GM21529 (cell line): ENCODE results near the gene MARVELD3.
"Not testable (repeated sequence)": the region's sequence is repeated elsewhere in the genome, so short reads cannot be mapped to it uniquely, and the experiment has no call there.

Source experiments
- ATAC-seq: cut with Tn5 transposase; IDR thresholded peaks from one replicate; pipeline ENCODE4 v1.9.1; 2021; ENCODE audit not compliant: unreplicated experiment

The MARVELD3 gene, protein sequence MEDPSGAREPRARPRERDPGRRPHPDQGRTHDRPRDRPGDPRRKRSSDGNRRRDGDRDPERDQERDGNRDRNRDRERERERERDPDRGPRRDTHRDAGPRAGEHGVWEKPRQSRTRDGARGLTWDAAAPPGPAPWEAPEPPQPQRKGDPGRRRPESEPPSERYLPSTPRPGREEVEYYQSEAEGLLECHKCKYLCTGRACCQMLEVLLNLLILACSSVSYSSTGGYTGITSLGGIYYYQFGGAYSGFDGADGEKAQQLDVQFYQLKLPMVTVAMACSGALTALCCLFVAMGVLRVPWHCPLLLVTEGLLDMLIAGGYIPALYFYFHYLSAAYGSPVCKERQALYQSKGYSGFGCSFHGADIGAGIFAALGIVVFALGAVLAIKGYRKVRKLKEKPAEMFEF

DNA sequence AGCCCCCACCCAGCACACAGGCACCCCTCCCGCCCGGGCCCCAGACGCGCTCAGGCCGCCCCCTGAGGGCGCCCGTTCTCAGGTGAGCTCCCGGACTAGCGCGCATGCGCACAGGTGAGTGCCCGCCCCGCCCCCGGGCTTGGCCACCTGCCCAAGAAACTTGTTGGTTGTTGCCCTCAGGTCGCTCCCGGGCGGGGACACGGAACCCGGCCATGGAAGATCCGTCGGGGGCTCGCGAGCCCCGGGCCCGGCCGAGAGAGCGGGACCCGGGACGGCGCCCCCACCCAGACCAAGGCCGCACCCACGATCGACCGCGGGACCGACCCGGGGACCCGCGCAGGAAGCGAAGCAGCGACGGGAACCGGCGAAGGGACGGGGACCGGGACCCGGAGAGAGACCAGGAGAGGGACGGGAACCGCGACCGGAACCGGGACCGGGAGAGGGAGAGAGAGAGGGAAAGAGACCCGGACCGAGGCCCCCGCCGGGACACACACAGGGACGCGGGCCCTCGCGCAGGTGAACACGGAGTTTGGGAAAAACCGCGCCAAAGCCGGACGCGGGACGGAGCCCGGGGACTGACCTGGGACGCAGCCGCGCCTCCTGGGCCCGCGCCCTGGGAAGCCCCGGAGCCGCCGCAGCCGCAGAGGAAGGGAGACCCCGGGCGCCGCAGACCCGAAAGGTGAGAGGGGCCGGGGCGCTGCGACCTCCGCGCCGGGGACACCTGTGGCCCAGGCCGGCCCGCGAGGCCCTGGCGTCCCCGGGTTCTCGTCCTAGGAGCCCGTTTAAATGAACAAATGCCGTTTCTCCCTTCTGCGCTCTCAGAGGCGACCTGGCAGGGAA, at the start of gene MARVELD3:
Gene MARVELD3 (plus strand): TSS at position 167 of the 840 bp plus-strand sequence. CDS start 46 bp downstream, at position 213.
- ATAC-seq: no peak

DNA sequence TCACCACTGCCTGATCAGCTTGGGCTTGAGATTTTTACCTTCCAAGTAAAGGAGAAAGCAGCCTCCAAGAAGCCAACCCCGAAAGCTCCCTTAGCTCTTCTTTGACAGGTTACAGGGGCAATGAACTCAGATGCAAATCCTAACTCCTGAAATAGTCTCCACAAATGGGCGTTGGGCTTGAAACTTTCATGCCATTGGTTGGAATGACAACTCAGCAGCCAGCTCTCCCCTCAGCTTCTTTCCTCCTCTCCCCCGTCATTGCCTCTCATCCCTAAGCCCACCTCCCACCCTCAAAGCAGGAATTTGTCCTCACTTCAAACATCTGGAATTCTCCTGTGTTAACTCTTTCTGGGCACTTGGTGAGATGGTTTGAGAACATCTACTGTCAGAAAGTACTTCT, 49.0 kb upstream of the MARVELD3 start, which contains the start of gene TAT:
Gene TAT (minus strand): TSS at position 122 of the 400 bp plus-strand sequence. CDS start 677 bp downstream, outside the sequence.
- ATAC-seq: no peak

DNA sequence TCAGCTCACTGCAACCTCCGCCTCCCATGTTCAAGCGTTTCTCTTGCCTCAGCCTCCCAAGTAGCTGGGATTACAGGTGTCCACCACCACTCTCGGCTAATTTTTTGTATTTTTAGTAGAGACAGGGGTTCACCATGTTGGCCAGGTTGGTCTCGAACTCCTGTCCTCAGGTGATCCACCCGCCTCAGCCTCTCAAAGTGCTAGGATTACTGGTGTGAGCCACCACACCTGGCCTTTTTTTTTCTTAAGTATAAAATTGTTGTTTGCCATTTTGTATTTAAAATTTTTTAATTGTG, 43.5 kb upstream of the MARVELD3 start:
- ATAC-seq: not testable (repeated sequence)

DNA sequence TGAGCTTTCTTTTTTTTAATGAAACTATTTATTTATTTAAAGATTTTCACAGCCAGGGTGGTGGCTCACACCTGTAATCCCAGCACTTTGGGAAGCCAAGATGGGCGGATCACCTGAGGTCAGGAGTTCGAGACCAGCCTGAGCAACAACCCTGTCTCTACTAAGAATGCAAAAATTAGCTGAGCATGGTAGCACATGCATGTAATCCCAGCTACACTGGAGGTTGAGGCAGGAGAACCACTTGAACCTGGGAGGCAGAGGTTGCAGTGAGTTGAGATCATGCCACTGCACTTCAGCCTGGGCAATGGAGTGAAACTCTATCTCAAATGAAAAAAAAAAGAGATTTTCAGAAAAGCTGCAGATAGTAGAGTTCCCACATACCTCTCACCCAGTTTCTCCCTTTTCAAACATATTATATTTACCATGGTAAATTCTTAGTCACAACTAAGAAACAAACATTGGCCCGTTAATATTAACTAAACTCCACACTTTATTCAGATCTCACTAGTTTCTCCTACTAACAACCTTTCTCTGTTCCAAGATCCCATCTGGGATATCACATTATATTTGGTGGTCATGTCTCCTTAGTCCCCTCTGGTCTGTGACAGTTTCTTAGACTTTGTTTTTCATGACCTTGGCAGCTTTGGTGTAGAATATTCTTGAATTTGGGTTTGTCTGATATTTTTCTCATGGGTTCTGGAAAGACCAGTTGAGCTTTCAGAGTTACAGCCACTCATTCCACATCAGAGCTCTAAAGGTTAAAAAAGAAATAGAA, 41.3 kb upstream of the MARVELD3 start:
- no peak for ATAC-seq

DNA sequence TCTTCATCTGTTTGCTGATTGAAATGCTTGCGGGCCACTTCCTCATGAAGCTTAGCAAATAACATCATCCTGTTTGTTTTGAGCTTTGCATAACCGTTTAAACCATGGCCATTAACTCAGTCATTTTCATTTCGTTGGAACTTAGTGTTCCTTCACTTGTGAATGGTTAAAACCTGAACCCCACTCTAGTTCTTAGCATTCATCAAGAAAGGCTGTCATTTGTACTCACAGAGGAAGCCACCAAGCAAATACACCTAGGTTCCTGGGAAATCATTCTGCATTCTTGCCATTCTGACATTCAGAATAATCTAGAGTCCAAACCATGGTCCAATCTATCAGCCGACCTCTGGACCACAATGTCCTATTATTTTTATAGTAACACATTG, 40.7 kb upstream of the MARVELD3 start:
- no peak for ATAC-seq

DNA sequence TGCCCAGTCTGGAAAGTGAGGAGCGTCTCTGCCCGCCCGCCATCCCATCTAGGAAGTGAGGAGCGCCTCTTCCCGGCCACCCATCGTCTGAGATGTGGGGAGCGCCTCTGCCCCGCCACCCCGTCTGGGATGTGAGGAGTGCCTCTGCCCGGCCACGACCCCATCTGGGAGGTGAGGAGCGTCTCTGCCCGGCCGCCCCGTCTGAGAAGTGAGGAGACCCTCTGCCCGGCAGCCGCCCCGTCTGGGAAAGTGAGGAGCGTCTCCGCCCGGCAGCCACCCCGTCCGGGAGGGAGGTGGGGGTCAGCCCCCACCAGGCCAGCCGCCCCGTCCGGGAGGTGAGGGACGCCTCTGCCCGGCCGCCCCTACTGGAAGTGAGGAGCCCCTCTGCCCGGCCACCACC, 36.6 kb upstream of the MARVELD3 start:
- not testable (repeated sequence) for ATAC-seq

DNA sequence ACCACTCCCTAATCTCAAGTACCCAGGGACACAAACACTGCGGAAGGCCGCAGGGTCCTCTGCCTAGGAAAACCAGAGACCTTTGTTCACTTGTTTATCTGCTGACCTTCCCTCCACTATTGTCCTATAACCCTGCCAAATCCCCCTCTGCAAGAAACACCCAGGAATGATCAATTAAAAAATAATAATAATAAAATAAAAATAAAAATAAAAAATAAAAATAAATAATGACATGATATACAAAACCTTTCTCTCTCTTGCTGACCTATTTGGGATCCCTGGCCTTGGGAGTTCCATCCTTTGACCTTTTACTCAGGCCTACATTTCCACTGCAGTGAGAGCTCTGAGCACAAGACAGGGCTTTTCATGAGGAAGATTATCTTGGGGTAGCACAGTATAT, 35.9 kb upstream of the MARVELD3 start:
- ATAC-seq: not testable (repeated sequence)

DNA sequence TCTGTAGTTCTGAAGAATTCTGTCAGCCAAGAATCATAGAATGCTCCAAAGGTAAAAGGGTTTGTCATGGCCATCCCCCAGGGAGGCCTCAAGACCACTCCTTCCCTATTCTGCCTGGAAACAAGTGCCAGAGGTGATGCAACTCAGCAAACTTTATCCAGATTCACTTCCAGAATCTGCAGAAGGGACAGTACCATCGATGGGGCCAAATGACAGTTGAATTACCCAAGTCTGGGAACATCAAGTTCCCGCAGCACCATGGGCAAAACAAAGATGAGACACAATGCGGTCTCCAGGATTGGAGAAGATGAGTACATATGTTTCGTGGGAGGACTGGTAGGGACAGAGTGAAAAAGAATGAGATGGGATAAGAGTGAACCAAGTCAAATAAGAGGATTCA, 35.4 kb upstream of the MARVELD3 start:
- no peak for ATAC-seq

DNA sequence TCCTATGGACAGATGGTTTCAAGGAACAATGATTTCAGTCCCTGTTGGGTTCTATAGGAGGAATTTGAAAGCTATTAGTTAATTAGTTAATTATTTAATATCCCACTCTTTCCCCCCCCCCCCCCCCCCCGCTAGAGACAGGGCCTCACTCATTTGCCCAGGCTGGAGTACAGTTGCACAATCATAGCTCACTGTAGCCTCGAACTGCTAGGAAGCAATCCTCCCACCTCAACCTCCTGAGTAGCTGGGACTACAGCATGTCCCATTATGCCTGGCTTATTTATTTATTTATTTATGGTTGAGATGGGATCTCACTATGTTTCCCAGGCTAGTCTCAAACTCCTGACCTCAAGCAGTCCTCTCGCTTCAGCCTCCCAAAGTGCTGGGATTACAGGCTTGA, 34.1 kb upstream of the MARVELD3 start:
- ATAC-seq: no peak

DNA sequence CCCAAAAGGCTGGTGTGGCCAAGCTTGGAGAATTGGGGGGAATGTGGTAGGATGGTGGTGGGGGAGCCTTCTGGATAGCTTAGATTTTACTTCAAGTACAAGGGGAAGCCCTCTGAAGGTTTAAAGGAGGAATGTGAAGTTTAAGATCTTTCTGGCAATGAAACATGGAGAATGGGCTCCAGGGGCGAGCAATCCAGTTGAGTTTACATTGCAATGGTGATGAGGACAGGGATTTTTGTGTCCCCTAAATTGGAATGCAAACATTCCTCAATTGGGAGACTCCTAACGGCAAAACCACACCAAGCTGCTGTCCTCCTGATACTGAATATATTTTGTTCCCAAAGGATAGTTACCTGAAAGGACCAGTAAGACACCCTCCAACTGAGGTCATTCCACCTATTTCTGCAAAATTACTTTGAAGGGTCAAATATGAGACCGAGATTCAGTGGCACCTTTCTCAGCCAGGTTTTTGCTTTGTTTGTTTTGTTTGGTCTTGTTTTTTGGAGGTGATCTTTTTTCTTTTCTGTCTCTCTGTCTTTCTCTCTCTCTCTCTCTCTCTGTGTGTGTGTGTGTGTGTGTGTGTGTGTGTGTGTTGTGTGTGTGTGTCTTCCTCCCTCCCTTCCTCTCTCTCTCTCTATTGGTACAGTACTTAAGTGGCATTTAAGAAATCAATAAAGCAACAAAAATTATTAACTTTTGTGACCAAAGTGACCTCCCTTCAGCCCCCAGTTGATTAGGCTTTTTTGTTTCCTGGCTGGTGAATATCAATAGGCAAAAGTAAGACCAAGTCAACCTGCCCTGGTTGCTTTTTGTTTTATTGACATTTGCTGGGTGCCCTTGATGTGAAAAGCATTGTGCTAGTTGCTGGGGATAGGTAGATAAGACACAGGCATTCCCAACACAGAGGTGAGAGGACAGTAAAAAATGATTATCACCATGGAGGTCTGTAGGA, 32.7 kb upstream of the MARVELD3 start:
- no peak for ATAC-seq

DNA sequence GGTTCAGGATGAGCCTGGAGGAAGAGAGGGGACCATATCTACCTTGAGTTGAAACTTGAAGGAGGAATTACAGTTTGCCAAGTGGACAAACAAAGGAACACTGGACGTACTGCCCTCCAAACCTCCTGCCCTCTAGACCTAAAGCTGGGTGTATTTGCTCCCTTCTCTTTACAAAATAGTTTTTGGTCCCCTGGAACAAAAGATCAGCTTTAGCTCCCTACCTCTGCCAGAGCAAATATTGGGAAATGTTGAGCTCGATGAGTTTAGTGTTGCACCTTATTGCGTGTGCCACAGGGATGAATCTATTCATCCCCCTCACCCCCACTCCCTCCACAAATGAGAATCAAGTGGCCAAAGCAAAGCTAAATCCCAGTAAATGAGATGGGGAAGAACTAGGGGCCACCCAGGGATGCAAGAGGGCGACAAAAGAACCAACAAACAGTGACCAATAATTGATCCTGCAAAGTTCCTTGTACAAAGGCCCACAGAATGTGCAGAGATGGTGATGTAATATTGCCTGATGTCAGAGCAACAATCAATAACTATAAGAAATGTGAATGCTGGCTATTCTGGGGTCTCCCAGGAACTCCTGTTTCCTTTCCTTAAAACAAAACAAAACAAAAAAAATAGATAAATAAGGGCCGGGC, 31.9 kb upstream of the MARVELD3 start:
- no peak for ATAC-seq

DNA sequence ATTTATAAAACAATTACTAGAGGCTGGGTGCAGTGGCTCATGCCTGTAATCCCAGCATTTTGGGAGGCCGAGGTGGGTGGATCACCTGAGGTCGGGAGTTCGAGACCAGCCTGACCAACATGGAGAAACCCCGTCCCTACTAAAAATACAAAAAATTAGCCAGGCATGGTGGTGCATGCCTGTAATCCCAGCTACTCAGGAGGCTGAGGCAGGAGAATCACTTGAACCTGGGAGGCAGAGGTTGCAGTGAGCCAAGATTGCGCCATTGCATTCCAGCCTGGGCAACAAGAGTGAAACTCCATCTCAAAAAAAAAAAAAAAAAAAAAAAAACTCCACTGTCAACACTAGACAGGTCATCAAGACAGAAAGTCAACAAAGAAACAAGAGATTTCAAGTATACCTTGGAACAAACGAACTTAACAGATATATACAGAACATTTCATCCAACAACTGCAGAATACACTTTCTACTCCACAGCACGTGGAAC, 30.6 kb upstream of the MARVELD3 start:
- not testable (repeated sequence) for ATAC-seq

DNA sequence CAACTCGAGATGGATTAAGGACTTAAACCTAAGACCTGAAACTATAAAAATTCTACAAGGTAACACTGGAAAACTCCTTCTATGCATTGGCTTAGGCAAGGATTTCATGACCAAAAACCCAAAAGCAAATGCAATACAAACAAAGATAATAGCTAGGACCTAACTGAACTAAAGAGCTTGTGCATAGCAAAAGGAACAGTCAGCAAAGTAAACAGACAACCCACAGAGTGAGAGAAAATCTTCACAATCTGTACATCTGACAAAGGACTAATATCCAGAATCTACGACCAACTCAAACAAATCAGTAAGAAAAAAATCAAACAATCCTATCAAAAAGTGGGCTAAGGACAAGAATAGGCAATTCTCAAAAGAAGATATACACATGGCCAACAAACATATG, 27.6 kb upstream of the MARVELD3 start:
- ATAC-seq: not testable (repeated sequence)

DNA sequence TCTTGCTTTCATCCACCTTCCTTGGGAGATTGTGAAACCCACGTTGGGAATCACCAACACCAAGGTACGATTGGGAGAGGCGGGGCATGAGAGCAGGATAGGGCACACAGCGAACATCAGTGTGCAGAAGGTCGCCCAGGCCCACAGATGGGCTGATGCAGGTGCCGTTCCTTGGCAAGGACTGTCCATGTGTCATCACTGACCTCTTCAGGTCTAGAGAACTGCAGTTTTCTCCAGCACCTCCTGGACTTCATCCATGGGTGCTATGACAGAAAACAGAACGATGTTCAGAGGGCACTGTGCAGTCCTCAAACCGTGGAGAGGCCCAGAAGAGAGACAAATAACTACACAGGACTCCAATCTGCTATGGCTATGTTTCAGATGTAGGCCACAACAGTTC, 25.2 kb upstream of the MARVELD3 start:
- no peak for ATAC-seq

DNA sequence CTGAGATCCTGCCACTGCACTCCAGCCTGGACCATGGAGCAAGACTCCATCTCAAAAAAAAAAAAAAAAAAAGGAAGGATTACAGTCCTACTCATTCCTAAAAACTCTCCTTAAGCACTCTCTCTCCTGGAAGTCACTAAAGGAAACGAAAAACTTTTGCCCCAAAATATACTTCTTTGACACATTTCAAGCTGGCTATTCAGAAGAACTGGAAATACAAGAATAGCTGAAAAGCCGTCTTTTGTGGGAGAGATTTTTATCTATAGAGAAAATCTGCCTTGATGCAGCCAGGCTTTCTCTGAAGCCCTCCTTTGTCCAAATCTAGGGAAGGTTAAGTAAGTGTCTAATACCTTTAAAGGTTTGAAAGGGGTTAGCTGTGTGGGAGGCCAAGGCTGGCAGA, 16.9 kb upstream of the MARVELD3 start:
- no peak for ATAC-seq

DNA sequence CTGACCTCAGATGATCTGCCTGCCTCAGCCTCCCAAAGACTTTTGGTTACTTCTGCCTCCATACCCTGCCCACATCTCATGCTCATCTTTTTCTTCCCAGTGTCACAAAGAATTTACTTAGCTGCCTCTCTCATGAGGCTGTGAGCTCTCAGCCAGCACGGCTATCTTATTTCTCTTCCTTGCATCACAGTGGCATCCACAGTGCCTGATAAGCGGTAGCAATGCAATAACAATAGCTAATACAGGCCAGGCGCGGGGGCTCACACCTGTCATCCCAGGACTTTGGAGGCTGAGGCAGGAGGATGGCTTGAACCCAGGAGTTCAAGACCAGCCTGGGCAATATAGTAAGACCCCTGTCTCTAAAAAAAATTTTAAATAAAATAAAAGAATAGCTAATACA, 15.5 kb upstream of the MARVELD3 start:
- no peak for ATAC-seq

DNA sequence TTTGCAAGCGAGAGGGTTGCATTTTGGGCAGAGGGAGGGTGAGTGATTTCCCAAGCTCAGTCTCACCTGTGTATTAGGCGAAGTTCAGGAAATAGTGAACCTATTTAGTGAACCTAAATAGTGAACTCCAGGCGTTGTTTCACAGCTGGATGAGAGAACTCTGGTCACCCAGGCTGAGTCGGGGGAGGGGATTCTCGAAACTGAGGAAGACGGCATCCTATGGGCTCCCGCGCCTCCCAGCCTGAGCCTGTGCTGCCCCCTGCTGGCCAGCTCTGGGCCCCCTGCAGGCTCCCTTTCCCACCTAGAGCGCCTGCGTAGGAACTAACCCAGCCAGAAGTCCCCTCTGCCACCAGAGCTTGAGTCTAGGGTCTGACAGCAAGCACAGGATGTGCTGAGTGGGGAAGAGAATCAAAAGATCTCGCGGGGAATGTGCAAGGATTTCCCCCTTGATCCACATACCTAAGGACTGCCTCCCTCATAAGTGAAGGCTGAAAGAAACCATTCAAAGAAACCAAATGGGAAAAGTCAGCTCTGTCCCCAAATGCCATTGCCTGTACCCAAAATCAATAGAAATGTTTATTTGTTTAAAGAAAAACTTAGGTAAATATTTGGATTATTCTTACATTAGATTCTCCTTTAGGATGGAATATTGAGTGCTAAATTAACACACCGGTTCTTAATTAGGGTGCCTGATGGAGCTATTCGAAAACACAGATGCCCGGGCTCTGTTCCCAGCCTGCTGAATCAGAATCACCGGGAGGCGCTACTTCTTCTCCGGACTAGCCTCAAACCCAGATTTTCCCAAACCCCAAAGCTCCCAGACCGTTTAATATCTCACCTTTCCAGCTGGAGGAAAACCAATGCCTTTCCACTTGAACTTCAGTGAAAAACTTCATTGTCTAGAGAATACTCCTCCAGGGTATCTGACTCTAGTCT, 14.8 kb upstream of the MARVELD3 start:
- peak; percentile 50 for ATAC-seq

DNA sequence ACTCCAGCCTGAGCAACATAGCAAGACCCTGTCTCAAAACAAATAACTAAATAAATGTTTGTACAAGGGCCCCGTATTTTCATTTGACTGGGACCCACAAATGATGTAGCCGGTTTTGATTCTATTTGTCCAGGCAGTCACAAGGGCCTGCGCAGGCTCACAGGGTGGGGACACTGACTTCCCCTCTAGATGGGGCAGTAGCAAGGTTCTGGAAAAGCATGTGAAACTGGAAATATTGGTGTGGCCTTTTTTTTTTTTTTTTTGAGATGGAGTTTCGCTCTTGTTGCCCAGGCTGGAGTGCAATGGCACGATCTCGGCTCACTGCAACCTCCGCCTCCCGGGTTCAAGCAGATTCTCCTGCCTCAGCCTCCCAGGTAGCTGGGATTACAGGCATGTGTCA, 11.0 kb upstream of the MARVELD3 start:
- ATAC-seq: not testable (repeated sequence)

DNA sequence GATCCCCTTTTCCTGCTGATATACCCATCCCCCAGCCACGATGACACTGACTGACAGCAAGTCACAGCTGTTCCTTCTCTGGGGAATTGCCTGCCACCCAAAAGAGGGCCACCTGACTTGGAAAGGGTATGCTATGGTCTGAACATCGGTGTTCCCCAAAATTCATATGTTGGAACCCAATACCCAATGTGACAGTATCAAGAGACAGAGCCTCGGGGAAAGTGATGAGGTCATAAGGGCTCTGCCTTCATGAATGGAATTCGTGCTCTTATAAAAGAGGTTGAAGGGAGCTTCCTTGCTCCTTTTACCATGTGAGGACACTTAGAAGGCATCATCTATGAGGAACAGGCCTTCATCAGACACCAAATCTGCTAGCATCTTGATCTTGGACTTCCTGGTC, 7.6 kb upstream of the MARVELD3 start:
- no peak for ATAC-seq
